Inflammatory macrophage treated with lipopolysaccharide for 4 hours (primary cell): ENCODE data around the gene ATXN1.
"Not testable (repeated sequence)": the region's sequence is repeated elsewhere in the genome, so short reads cannot be mapped to it uniquely, and the experiment has no call there.

ENCODE experiments used
- DNase-seq: peaks from one replicate; pipeline ENCODE4 v3.0.0-alpha.2; 2020

ATXN1 gene

GRCh38 chr6:16291739-16292138 lies 469.5 kb downstream of the ATXN1 start:
- no peak for DNase-seq

- no peak for DNase-seq
Observed at GRCh38 chr6:16288163-16288562, 473.1 kb downstream of the ATXN1 start.

GRCh38 chr6:16286151-16286522 lies 475.1 kb downstream of the ATXN1 start:
- peak; percentile 22 for DNase-seq

- no peak for DNase-seq
Observed at GRCh38 chr6:16285467-16286150, 475.7 kb downstream of the ATXN1 start.

DNA sequence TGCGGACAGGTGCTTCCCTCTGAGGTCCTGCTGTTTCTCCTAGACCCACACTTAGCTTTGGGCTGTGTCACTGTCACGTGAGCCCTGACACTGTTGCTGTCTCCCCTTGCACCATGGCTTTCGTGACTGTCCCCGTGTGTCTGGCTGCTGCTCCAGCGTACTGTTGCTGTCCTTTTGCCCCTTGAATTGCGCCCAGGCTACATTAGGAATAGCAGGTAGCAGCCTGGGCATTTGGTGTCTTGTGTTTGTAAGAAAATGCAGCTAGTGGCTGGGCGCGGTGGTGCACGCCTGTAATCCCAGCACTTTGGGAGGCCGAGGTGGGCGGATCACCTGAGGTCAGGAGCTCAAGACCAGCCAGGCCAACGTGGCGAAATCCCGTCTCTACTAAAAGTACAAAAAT lies 476.8 kb downstream of the ATXN1 start:
- DNase-seq = no peak

GRCh38 chr6:16282370-16282769 lies 478.9 kb downstream of the ATXN1 start:
- DNase-seq = no peak

DNA sequence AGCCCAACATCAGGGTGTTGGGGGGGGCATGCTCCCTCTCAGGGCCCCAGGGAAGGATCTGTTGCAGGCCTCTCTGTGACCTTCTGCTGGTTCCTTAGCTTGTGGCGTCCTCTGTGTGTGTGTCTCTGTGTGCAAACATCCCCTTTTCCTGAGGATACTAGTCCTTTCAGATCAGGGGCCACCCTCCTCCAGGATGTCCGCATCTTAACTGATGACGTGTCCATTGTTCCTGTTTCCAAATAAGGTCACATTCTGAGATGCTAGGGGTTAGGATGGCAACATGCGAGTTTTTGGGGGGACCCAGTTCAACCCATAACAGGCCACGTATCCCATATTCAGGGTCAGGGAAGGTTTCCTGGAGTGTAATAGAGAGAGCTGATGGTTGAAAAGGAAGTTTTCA lies 482.0 kb downstream of the ATXN1 start:
- peak; percentile 15 for DNase-seq

GRCh38 chr6:16278750-16279149 lies 482.5 kb downstream of the ATXN1 start:
- DNase-seq = no peak

GRCh38 chr6:16278048-16278724 lies 483.1 kb downstream of the ATXN1 start:
- DNase-seq = no peak

DNA sequence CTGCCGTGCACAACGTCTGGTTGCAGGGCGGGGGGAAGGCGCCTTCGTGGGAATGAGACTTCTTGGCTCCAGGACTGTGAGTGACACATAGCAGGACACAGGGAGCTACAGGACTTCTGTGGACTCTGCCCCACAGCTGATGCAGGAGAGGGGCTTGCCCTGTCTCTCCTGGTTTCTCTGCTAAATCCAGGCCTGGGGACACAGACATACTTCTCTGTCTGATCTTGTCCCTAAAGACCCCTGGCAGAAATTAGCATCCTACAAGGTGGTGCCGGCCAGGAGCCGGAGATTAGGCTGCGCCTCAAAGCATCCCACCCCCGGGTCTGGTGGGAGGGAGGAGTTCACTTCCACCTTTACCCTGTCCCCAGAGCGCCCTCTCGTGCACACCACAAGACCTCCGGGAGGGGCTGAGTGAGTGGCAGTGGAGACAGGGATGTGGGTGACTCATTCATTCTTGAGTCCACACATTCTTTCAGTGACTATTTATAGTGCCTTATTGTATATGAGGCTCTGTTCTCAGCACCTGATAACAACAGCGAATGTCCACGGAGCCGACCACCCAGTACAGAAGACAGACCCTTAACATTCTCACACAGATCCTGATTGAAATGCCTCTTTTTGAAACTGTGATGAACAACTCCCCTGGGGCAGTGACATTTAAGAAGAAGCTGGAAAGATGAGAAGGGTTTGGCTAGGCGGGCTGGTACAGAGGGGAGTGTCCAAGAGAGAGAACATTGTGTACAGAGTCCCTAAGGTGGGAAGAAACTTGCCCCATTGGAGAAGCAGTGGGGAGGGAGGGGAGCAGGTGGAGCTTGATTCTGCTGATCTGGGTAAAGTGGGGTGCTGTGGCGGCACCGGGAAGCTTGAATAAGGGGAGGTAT lies 483.9 kb downstream of the ATXN1 start:
- DNase-seq = peak; percentile 56

DNA sequence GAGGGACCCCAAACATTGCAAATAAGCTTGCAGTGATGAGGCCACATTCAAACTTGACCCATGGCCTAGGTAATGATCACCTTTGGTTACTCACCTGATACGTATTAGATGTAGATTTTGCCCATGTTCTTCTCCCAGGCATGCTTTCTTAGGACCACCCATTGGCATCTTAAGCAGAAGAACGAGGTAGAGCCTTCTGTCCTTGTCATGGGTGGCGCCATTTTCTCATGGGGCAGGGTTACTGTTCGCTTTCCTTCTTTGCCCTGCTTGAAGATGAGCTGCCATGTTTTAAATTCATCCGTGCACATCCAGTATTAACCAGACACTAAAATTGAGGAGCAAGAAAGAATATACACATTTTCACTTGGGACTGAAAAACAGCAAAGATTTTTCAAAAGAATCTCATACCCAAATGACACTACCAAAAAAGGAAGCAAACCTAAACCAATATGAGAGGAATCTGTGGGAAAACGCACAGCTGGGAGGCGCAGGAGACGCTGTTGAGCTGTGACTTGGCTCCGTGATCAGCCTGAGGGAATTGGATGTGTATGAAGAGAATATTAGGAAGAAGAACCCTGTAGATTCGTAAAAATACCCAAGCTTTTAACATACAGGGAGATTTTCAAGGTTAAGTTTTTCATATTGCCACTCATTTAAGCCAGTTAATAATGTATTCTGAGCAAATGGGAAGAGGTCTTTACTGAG lies 486.2 kb downstream of the ATXN1 start:
- DNase-seq = no peak

GRCh38 chr6:16274483-16274882 lies 486.8 kb downstream of the ATXN1 start:
- DNase-seq = no peak

DNA sequence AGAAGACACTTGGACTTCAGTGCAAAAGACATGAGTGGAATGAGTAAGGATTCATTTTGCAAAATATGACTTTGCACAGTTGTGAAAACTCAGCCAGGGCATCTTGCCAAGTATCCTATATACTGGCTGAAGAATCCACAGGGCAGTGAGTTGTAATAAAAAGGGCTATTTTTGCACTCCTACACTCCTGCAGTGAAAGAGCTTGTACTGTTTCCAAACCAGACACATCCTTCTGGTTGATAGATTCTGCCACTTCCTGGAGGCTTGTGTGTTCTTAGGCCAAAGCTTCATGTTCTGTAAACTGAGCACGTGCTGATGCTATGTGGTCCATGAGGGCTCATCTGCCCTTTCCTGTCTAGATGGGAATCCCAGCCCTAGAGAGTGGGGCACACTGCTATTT lies 488.0 kb downstream of the ATXN1 start:
- no peak for DNase-seq

DNA sequence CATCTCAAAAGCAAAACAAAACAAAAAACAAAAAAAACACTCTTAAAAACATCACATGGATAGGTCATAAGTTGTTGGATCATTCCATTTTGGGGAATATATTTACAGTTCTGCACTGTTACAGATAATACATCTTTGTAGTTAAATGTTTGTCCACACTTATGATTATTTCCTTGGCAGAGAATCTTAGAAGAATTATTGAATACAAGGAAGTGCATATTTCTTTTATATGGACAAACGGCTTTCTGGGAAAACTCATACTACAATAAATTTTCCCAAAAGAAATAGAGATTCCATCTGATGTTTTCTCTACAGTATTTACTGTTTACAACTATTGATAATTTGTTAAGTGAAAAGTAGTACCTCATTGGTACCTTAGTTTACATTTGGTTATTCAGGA lies 489.1 kb downstream of the ATXN1 start:
- DNase-seq = no peak

DNA sequence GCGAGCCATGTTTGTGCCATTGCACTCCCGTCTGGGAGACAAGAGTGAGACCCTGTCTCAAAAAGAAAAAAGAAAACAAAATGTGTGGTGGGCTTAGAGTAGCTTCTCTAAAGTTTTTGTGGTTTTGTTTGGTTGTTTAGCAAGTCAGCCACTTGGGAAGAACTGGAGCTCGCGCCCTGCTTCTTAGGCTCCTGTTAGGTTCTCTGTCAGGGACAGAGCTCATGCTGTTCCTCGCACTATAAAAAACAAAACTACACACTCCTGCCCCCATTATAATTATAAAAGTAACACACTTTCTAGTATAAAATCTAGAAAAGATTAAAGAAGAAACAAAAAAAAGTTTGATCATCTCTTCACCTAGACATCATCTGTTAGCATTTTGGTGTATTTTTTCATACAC lies 489.8 kb downstream of the ATXN1 start:
- no peak for DNase-seq

DNA sequence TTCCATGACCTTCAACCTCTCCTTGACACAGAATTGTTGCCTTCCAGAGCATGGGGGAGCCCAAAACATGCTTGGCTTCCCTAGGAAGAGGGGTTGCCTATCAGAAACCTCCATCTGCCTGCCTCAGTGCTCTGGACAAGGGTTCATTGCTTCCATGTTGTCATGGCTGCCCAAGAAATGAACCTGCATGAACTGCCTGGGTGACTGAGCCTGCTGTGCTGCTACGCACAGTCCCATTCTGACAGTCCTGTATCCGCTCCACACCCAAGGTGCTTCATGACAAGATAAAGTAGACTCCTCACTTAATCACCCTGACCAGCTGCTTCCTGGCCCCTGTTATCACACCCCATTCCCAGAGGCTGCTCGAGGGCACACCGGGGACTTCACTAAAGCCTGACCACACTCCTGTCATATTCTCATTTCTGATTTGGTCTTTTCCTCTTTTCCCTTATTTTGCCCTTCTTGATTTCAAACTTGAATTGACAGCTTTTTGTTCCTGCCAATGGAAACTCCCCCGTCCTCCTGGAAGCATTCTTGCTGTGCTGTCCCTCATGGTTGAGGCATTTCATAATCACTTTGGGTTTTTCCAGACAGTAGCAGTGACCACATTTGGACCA lies 491.0 kb downstream of the ATXN1 start:
- no peak for DNase-seq

GRCh38 chr6:16269442-16270070 lies 491.7 kb downstream of the ATXN1 start:
- DNase-seq = not testable (repeated sequence)

DNA sequence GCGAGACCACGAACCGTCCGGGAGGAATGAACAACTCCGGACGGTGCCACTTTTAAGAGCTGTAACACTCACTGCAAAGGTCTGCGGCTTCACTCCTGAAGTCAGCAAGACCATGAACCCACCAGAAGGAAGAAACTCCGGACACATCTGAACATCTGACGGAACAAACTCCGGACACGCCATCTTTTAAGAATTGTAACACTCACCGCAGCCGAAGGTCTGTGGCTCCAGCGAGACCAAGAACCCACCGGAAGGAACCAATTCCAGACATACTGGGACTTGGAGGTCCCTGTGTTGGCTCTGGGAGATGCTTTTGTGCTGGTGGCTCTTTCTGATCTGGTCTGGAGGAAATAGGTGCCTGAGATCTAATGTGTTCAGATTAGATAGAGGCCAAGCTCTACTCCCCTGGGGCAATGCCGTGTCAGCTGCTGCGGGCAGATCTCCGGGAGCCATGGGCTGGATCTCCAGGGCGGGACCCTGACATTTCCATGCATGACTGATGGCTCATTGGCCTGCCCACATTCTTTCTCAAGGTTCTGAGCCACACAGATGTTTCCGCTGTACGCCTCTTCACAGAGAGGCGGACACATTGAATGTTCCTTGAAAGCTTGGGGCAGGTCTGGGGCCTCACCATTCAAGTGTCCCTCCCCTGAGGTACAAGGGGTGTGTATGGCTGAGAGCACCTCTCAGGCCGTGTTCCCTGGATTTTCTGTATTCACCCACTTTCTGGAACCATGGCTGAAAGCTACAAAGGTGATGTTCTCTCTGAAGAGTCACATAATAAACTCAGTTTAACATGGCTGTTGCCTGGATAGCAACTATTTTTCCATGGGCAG lies 493.6 kb downstream of the ATXN1 start:
- no peak for DNase-seq

GRCh38 chr6:16265351-16266341 lies 495.6 kb downstream of the ATXN1 start:
- DNase-seq = no peak

- DNase-seq = no peak
Observed at GRCh38 chr6:16264785-16265184, 496.5 kb downstream of the ATXN1 start.
